H1 (cell line): ENCODE results near the gene RBP5. TPM values are rescaled to one million over a fixed set of nuclear protein-coding genes. Genes with fewer than 3 reads are reported as not detected.

Source experiments
- CTCF ChIA-PET: fragments of 300-600 bp; sonication (Branson Sonifier 250); formaldehyde crosslinking; loops from one replicate; lab custom pipeline; 2021; ENCODE audit not compliant: partially characterized antibody; lab: Charles Lee
- POLR2A ChIA-PET: fragments of 300-600 bp; sonication (Branson Sonifier 250); formaldehyde crosslinking; loops from one replicate; lab custom pipeline; 2021; ENCODE audit warnings: inconsistent platforms; ENCODE audit not compliant: partially characterized antibody; lab: Charles Lee
- DNase-seq, 2 experiments: peaks; one replicate each; pipeline versions ENCODE4 v3.0.0 to v3.0.0-alpha.2; 2010 to 2022; ENCODE audit warnings: low spot score in 2 of 2, low read depth in 1 of 2, mixed read lengths in 1 of 2
- FAIRE-seq: peaks from 2 replicates; lab custom pipeline; 2011; peaks lifted over from hg19 to GRCh38; lab: Jason Lieb, UNC
- H2AFZ ChIP-seq: 2 replicates; pipeline ENCODE4 v1.8.1; 2012; ENCODE audit warnings: low read length, inconsistent platforms
- H2AK5ac ChIP-seq: 2 replicates; pipeline ENCODE4 v1.6.1; 2013; ENCODE audit warnings: low read depth, low read length
- H2BK120ac ChIP-seq: replicated peaks from 2 replicates; pipeline ENCODE3; 2013; ENCODE audit warnings: low read depth, low read length, inconsistent platforms
- H2BK12ac ChIP-seq: 2 replicates; pipeline ENCODE4 v1.6.1; 2013; ENCODE audit warnings: low read depth, low read length
- H2BK15ac ChIP-seq: 2 replicates; pipeline ENCODE4 v1.6.1; 2013; ENCODE audit warnings: low read length
- H2BK20ac ChIP-seq: 2 replicates; pipeline ENCODE4 v1.6.1; 2013; ENCODE audit warnings: low read length
- H2BK5ac ChIP-seq: 2 replicates; pipeline ENCODE4 v1.6.1; 2013; ENCODE audit warnings: low read depth, low read length
- H3K14ac ChIP-seq: 2 replicates; pipeline ENCODE4 v1.6.1; 2013; ENCODE audit warnings: inconsistent platforms; ENCODE audit not compliant: insufficient read length
- H3K18ac ChIP-seq: 2 replicates; pipeline ENCODE4 v1.6.1; 2013; ENCODE audit warnings: low read length; ENCODE audit errors: extremely low read depth
- H3K23ac ChIP-seq: 2 replicates; pipeline ENCODE4 v1.6.1; 2013; ENCODE audit warnings: inconsistent platforms; ENCODE audit not compliant: insufficient read length
- H3K23me2 ChIP-seq: 2 replicates; pipeline ENCODE4 v1.6.1; 2013; ENCODE audit warnings: low read depth, low read length
- H3K27ac ChIP-seq: 2 replicates; pipeline ENCODE4 v1.6.1; 2011; ENCODE audit warnings: low read depth, low read length, inconsistent platforms
- H3K27me3 ChIP-seq, 4 experiments: replicated peaks in 1 of 4; 1 replicate in 1 of 4; 2 replicates in 3 of 4; pipeline versions ENCODE4 v1.6.1 to v1.8.1; 2011 to 2013; ENCODE audit warnings: low read length in 3 of 4, mild to moderate bottlenecking in 3 of 4, inconsistent platforms in 2 of 4, mixed read lengths in 2 of 4, moderate library complexity in 1 of 4; ENCODE audit not compliant: control insufficient read depth in 3 of 4, insufficient read depth in 3 of 4; ENCODE audit errors: extremely low read depth in 1 of 4
- H3K36me3 ChIP-seq, 4 experiments: 2 replicates each; pipeline versions ENCODE4 v1.6.1 to v1.8.1; 2011 to 2013; ENCODE audit warnings: mild to moderate bottlenecking in 4 of 4, low read length in 3 of 4, moderate library complexity in 2 of 4, control low read depth in 1 of 4, inconsistent platforms in 1 of 4; ENCODE audit not compliant: insufficient read depth in 4 of 4, control insufficient read depth in 2 of 4
- H3K4ac ChIP-seq: replicated peaks from 2 replicates; pipeline ENCODE3; 2013; ENCODE audit warnings: low read length, low read depth, mixed read lengths, inconsistent platforms; ENCODE audit not compliant: insufficient read length
- H3K4me1 ChIP-seq, 4 experiments: replicated peaks in 1 of 4; 1 replicate in 1 of 4; 2 replicates in 3 of 4; pipeline versions ENCODE4 v1.6.1 to v1.8.1; 2011 to 2013; ENCODE audit warnings: low read length in 3 of 4, inconsistent platforms in 2 of 4, mixed read lengths in 1 of 4; ENCODE audit not compliant: insufficient read depth in 4 of 4, control insufficient read depth in 3 of 4
- H3K4me2 ChIP-seq, 2 experiments: 2 replicates each; pipeline versions ENCODE4 v1.6.1 to v1.8.1; 2011 to 2013; ENCODE audit warnings: low read depth in 2 of 2, low read length in 2 of 2, control low read depth in 1 of 2, inconsistent platforms in 1 of 2, mild to moderate bottlenecking in 1 of 2; ENCODE audit not compliant: insufficient read depth in 1 of 2
- H3K4me3 ChIP-seq, 4 experiments: fragments of 200-600, 300-600 bp in 1 of 4; sonication (generic), shearing (Covaris generic), sonication (Bioruptor Twin) in 1 of 4; 2 replicates each; pipeline versions ENCODE4 v1.5.1 to v1.8.1; 2011 to 2016; ENCODE audit warnings: low read length in 4 of 4, low read depth in 3 of 4, control low read depth in 2 of 4, inconsistent platforms in 2 of 4, mild to moderate bottlenecking in 2 of 4, mixed read lengths in 1 of 4, moderate library complexity in 1 of 4; ENCODE audit not compliant: insufficient read depth in 2 of 4; ENCODE audit errors: extremely low read depth in 1 of 4
- H3K56ac ChIP-seq: replicated peaks from 2 replicates; pipeline ENCODE3; 2013; ENCODE audit warnings: low read depth, mild to moderate bottlenecking, mixed read lengths, low read length, inconsistent platforms; ENCODE audit not compliant: insufficient read length
- H3K79me1 ChIP-seq: 2 replicates; pipeline ENCODE4 v1.6.1; 2013; ENCODE audit warnings: low read depth, low read length, control low read depth
- H3K79me2 ChIP-seq, 2 experiments: 2 replicates each; pipeline versions ENCODE4 v1.6.1 to v1.8.1; 2012 to 2013; ENCODE audit warnings: low read length in 2 of 2, mild to moderate bottlenecking in 2 of 2, inconsistent platforms in 1 of 2; ENCODE audit not compliant: insufficient read depth in 2 of 2, control insufficient read depth in 1 of 2
- H3K9ac ChIP-seq, 4 experiments: replicated peaks in 1 of 4; 1 replicate in 1 of 4; 2 replicates in 3 of 4; pipeline versions ENCODE4 v1.6.1 to v1.8.1; 2011 to 2013; ENCODE audit warnings: low read depth in 3 of 4, low read length in 3 of 4, control low read depth in 2 of 4, mild to moderate bottlenecking in 2 of 4, moderate library complexity in 2 of 4, inconsistent platforms in 1 of 4; ENCODE audit errors: extremely low read depth in 1 of 4
- H3K9me3 ChIP-seq, 2 experiments: 2 replicates each; pipeline versions ENCODE4 v1.6.1 to v1.8.1; 2012 to 2013; ENCODE audit warnings: mild to moderate bottlenecking in 2 of 2, moderate library complexity in 2 of 2, control low read depth in 1 of 2, inconsistent platforms in 1 of 2, low read depth in 1 of 2, low read length in 1 of 2, mixed read lengths in 1 of 2; ENCODE audit not compliant: insufficient read depth in 2 of 2
- H4K20me1 ChIP-seq, 2 experiments: replicated peaks in 1 of 2; 2 replicates each; pipeline versions ENCODE3 to v1.8.1; 2011 to 2013; ENCODE audit warnings: inconsistent platforms in 2 of 2, low read length in 2 of 2, mild to moderate bottlenecking in 1 of 2; ENCODE audit not compliant: insufficient read depth in 2 of 2, control insufficient read depth in 1 of 2
- H4K5ac ChIP-seq: 2 replicates; pipeline ENCODE4 v1.6.1; 2013; ENCODE audit warnings: low read length, low read depth, mixed read lengths, inconsistent platforms; ENCODE audit not compliant: insufficient read length
- H4K8ac ChIP-seq: 2 replicates; pipeline ENCODE4 v1.8.0; 2013; ENCODE audit warnings: mild to moderate bottlenecking, moderate library complexity, low read length, inconsistent platforms; ENCODE audit not compliant: insufficient read depth; ENCODE audit errors: extremely low read depth
- H4K91ac ChIP-seq: replicated peaks from 2 replicates; pipeline ENCODE3; 2013; ENCODE audit warnings: low read length, mixed read lengths, inconsistent platforms; ENCODE audit not compliant: insufficient read length
- BACH1 ChIP-seq: IDR thresholded peaks from 2 replicates; pipeline ENCODE4 v1.6.1; 2012; ENCODE audit warnings: low read length, improper control_type of control experiment
- CEBPB ChIP-seq: IDR thresholded peaks from 2 replicates; pipeline ENCODE4 v1.6.1; 2012; ENCODE audit warnings: low read depth, low read length
- CTBP2 ChIP-seq: IDR thresholded peaks from 2 replicates; pipeline ENCODE4 v1.7.0; 2011; ENCODE audit warnings: borderline replicate concordance, mild to moderate bottlenecking, moderate library complexity, mixed read lengths, low read length; ENCODE audit not compliant: insufficient read depth, insufficient read length
- JUN ChIP-seq: IDR thresholded peaks from 2 replicates; pipeline ENCODE4 v1.6.1; 2011; ENCODE audit warnings: low read depth, mild to moderate bottlenecking, improper control_type of control experiment, low read length
- KDM5A ChIP-seq: fragments of 200-600 bp; IDR thresholded peaks from 2 replicates; pipeline ENCODE4 v1.7.1; 2012; ENCODE audit warnings: mild to moderate bottlenecking, low read length, inconsistent platforms, mixed read lengths
- NANOG ChIP-seq: IDR thresholded peaks from 2 replicates; pipeline ENCODE4 v1.6.1; 2011; ENCODE audit warnings: low read length, low read depth, mild to moderate bottlenecking, inconsistent platforms; ENCODE audit not compliant: insufficient read depth, poor library complexity, severe bottlenecking
- NRF1 ChIP-seq: IDR thresholded peaks from 2 replicates; pipeline ENCODE4 v1.6.1; 2011; ENCODE audit warnings: mild to moderate bottlenecking, low read depth, low read length, improper control_type of control experiment
- RFX5 ChIP-seq: IDR thresholded peaks from 2 replicates; pipeline ENCODE4 v1.6.1; 2011; ENCODE audit warnings: low read depth, low read length, improper control_type of control experiment, borderline replicate concordance
- RNF2 ChIP-seq: fragments of 200-900, 300-1000 bp; sonication (generic); IDR thresholded peaks from 2 replicates; pipeline ENCODE4 v1.7.1; 2016; ENCODE audit warnings: borderline replicate concordance, low read depth, mild to moderate bottlenecking, antibody characterized with exemption, low read length; ENCODE audit not compliant: poor library complexity, severe bottlenecking; ENCODE audit errors: missing control alignments
- WGBS, 2 experiments: shearing (Covaris generic) in 1 of 2; methylation state at CpG; one replicate each; pipeline versions ENCODE4 v1.1.6 to v1.1.7; 2013 to 2015; ENCODE audit warnings: low lambda C conversion rate in 2 of 2, mixed read lengths in 2 of 2, inconsistent platforms in 1 of 2, low coverage in 1 of 2, missing lambda C conversion rate in 1 of 2; ENCODE audit not compliant: insufficient replicate concordance in 2 of 2, insufficient coverage in 1 of 2, insufficient read length in 1 of 2; ENCODE audit errors: extremely low coverage in 1 of 2, missing lambda C conversion rate in 1 of 2; 5-methylcytosine and 5-hydroxymethylcytosine counted together
- polyA plus RNA-seq, 7 experiments: library from polyadenylated mRNA; depleted of rRNA in 3 of 7; stranded (reverse) in 5 of 7; unstranded in 2 of 7; fragments of >200 nt in 5 of 7; fragments of 200-250 nt in 2 of 7; gene quantifications; 1 replicate in 5 of 7; 2 replicates in 1 of 7; 4 replicates in 1 of 7; pipeline versions ENCODE4 v1.2.1 to v1.2.3, GENCODE V29; 2011 to 2013; ENCODE audit warnings: missing spikeins in 2 of 7, mixed read lengths in 2 of 7
- total RNA-seq: library from RNA; stranded (reverse); fragmentation: NEBNext Ultra II Directional; extraction: Animal tissue kit (Norgen Biotek cat#: 25700); gene quantifications from 2 replicates; pipeline ENCODE4 v1.2.1, GENCODE V29; 2021
- TF ChIP-seq, protein P1 (sequence below), 3 experiments: IDR thresholded peaks; 1 replicate in 2 of 3; 2 replicates in 1 of 3; pipeline versions ENCODE4 v1.5.1 to v1.6.1; 2011; ENCODE audit warnings: low read length in 3 of 3, mild to moderate bottlenecking in 3 of 3, inconsistent platforms in 2 of 3, low read depth in 1 of 3, moderate library complexity in 1 of 3; ENCODE audit not compliant: insufficient read depth in 1 of 3; ENCODE audit errors: control extremely low read depth in 1 of 3

The RBP5 gene
- total and polyA plus RNA-seq, 2 of the 8 experiments (the other 6 are each of a cell fraction or from before 2014, with no cell fraction given), result 1.2 to 1.9 TPM

DNA sequence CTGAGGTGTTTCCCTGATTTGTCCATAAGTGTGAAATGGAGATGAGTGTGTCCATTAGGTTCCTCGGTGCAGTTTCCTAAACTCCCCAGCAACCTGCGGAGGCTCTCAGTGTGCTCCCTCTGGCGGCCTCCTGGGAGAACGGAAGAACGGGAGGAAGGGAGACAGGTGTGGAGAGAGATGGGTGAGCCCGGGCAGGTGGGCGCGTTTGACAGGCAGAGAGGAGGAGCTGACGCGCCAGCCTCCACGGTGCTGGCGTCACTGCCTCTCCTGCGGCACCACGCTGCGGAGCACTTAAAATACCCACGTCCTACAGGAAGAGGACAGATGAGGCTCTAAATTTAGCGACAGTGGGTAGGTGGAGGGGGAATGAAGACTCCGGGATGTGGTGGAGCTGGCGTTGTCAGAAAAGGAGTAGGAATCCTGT, 34.0 kb upstream of the RBP5 start:
- Histone ChIP-seq H3K23me2 (no peaks in the 10 kb centered on the region; the same call in 1 of the 2 replicates), H3K4ac (no peak overlapping the region), H2BK20ac (no peak overlapping the region), H4K20me1 (no peaks in the 10 kb centered on the region), H2AFZ (no peak overlapping the region; the same call in 1 of the 2 replicates), H2BK5ac (no peak overlapping the region), H2AK5ac (no peak overlapping the region), H3K4me2 (peak overlapping the region; percentile 5 to 47; a peak in 2 of 4 replicates), H3K56ac (no peak overlapping the region), H3K79me1 (no peaks in the 10 kb centered on the region; the same call in 1 of the 2 replicates), H4K91ac (no peak overlapping the region), H2BK15ac (no peak overlapping the region), H4K8ac (no peak overlapping the region), H3K36me3 (no peaks in the 10 kb centered on the region), H2BK120ac (no peak overlapping the region), H3K4me3 (no peak overlapping the region; a peak in 1 of 8 replicates), H3K27ac (no peak overlapping the region), H3K4me1 (no peaks in the 10 kb centered on the region), H3K79me2 (no peaks in the 10 kb centered on the region), H3K14ac (no peak overlapping the region), H3K9ac (no peak overlapping the region), H4K5ac (no peak overlapping the region), H3K23ac (no peak overlapping the region), H3K9me3 (peaks cover 23 to 28% of the 10 kb centered on the region in 2 experiments), H2BK12ac (0 out of 2 replicates have a peak overlapping the region, but pooled peaks have one; percentile 41), H3K27me3 (no peaks in the 10 kb centered on the region; a peak in 2 of 7 replicates), H3K18ac (no peak overlapping the region)
- ChIA-PET CTCF (interaction anchor here (0.5 to 6.1 kb wide), 20 partner anchors 9 to 894 kb away, joined by 3 to 71 read pairs (median 4); no protein-coding TSS in a partner anchor), POLR2A (interaction anchor here (0.7 to 2.7 kb wide), 5 partner anchors 9 to 219 kb away, joined by 3 to 11 read pairs (median 5); partner anchors contain the start of genes C12orf57, CLSTN3, PEX5 and RNU7-1)
- FAIRE-seq, result no peak
- WGBS, 2 experiments, result 49% methylated on average over 18 of the region's 19 CpGs; no CpG with 5 or more reads in 1 of the 2 experiments
- DNase-seq, result peak; percentile 46 to 70
- TF ChIP-seq NRF1, result no peak
- peak; percentile 60; the same call in 1 of the 2 replicates for TF ChIP-seq RFX5
- no peak for TF ChIP-seq CEBPB
- TF ChIP-seq, protein P1, sequence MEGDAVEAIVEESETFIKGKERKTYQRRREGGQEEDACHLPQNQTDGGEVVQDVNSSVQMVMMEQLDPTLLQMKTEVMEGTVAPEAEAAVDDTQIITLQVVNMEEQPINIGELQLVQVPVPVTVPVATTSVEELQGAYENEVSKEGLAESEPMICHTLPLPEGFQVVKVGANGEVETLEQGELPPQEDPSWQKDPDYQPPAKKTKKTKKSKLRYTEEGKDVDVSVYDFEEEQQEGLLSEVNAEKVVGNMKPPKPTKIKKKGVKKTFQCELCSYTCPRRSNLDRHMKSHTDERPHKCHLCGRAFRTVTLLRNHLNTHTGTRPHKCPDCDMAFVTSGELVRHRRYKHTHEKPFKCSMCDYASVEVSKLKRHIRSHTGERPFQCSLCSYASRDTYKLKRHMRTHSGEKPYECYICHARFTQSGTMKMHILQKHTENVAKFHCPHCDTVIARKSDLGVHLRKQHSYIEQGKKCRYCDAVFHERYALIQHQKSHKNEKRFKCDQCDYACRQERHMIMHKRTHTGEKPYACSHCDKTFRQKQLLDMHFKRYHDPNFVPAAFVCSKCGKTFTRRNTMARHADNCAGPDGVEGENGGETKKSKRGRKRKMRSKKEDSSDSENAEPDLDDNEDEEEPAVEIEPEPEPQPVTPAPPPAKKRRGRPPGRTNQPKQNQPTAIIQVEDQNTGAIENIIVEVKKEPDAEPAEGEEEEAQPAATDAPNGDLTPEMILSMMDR (IDR thresholded peaks at IDR 0.05; ENCODE audit: control extremely low read depth in 1 of 3, insufficient read depth in 1 of 3, low read depth in 1 of 3, low read length in 3 of 3), result peak; percentile 66 to 84 (median 74)
- TF ChIP-seq KDM5A, result no peak
- TF ChIP-seq JUN, result no peak
- TF ChIP-seq BACH1, result no peak
- peak; percentile 41 for TF ChIP-seq NANOG
- no peak for TF ChIP-seq CTBP2
- TF ChIP-seq RNF2, result no peak
